ENCODE results near the gene CHRNB2.

Gene CHRNB2

DNA sequence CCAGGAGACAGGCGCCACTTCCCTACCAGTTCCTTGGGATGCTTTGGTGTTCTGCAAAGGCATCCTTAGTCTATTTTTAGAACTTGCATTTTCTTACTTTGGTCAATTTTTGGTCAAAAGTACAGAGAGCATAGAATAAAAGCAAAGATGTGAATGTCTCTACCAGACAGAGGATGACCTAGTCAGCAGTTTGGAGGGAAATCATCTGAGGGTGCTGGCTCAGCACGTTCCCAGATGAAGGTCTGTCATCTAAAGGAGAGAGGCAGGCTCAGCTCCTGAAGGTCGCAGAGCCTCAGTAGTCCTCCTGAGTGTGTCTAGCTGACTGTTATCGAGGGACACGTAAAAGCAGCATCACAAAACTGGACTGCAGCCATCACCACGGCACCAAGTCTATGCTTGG is 15.3 kb downstream of the CHRNB2 start:
- no peak for DNase-seq

DNA sequence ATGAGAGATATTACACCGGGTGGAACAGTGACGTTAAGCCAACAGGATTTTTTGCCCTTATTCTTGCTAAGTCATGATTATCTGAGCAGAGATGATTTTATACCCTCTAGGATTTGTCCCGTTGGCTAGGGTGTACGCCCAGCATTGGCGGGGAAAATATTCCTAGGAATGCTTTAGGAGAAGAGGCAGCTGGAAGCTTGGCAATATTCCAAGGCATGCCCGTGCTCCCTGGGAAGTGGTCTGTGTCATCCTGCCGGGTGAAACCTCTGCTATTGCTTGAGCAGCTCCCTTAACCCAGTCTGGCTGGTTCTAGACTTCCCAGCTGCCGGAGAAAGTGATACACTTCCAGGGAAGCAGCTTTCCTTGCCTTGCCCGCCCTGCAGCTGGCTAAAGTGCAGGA is 16.2 kb downstream of the CHRNB2 start:
- DNase-seq: no peak

DNA sequence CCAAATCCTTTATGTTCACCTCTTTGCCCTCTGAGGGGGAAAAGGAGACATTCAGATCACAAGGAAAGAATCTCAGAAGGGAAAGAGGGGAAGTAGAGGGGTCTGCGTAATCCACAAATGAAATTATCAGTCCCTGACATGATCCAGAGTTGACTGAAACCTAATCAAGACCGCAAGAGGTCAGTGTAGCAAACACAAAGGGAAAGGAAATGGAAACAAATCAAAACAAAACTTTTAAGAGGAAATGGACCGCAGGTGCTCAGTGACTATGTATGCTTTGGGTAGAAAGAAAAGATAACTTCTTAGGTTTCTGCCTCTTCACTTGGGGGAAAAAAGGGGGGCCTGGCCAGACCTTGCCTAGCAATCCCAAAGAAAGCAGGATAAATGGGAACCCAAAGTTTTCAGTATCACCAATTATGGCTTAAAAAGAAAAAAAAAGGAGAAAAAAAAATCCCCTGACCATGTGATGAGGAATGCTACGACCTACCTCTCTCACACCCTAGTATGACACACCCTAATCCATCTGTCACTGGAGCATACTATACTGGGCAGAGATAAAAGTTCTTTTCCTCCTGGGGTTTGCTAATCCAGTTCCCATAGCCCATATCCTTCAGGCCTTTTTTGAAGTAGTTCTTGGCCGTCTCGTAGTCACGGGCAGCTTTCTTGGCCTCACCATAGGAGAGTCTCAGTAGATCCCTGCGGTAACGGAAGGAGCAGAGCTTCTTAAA is 16.9 kb downstream of the CHRNB2 start:
- DNase-seq: no peak

DNA sequence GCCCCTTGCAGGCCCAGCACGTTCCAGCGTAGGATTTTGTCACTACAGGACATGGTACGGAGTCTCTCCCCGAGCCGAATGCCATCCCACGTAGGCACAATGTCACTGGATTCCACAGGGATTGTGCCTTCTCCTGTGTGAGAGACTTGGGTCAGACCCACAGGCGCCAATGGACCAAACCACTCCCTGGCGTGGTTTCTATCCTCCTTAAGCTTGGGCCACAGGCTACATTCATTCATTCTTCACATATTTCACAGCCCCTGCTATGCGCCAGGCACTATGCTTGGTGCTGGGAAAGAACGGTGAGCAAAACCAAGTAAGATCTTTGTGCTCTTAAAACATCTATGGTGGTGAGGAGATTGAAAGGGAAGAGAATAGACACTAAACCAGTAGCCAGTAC is 18.7 kb downstream of the CHRNB2 start:
- DNase-seq: no peak

DNA sequence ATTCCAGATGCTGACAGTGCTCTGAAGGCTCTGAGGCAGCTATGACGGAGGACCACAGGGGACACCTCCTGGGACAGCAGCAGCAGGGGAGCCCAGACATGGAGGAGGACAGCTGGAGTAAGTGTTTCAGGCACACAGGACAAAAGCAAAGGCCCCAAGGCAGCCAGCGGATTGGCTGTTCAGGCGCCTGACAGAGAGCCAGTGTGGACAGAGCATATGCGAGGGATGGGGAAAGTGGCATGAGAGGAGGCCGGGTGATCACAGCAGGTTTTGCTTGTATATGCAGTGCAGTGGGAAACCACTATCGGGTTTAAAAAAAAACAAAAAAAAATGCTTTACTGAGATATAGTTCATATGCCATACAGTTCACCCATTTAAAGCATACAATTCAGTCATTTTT is 19.1 kb downstream of the CHRNB2 start:
- DNase-seq: no peak

DNA sequence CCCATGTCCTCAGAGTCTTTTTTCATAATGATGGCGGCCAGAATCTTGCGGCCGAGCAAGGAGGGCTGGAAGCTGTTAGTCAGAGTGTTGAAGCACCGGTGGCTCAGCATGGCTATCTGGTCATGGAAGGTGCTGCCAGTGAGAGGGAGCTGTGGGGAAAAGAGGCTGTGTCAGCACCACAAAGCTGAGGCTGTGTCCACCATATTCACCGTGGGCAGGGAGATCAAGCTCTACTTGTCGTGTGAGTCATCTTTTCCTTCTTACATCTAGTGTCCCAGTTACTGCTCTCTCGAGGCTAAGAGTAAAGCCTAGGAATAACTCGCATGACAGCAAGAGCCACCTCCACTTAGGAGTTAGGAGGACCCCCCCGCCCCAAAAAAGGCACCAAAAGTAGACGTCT is 22.2 kb downstream of the CHRNB2 start:
- no peak for DNase-seq

DNA sequence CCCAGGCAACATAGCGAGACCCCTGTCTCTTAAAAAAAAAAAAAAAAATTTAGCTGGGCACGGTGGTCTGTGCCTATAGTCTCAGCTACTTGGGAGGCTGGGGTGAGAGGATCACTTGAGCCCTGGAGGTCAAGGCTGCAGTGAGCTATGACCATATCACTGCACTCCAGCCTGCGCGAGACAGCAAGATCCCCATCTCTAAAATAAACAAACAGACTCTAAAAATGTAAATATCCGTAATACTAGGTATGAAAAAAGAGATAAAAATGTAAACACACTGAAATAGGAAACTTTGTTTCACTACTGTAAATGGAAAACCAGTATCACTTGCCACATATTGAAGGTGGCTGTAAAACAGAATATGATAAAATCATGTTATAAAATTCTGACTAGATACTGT is 23.2 kb downstream of the CHRNB2 start:
- DNase-seq: no peak

DNA sequence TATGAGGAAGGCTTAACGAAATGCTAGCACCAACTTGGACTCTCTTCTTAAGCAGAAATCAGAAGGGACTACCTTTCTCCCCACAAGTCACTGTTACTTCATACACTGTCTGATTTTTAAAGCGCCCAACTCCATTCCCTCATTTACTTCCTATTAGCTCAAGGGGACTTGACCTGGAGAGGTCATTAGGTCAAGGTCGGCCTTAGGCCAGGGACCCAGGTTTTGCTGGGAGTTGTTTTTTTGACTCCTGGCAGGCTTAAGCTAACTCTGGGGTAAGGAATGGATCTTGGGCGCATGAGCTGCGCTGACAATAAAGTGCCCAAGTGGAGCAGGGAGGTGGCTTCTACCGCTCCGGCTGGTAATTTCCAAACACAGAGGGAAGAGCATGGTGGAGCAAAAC is 23.6 kb downstream of the CHRNB2 start:
- no peak for DNase-seq

DNA sequence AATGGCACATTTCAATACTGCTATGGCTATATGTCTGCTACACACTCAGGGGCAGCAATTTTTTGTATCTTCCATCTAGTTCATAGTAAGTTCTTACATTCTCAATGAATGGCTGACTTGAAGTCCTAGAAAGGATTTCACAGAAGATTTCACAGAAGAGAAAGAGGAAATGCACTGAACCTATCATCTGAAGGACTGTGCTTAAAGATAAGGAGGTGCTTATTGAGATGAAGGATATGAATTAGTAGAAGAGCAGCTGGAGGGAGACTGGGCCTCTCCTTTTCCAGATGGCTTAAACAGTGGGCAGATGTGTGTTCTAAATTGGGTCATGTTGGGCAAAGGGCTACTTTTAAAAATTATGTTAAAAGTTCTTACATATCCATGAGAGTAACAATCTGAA is 25.8 kb downstream of the CHRNB2 start:
- no peak for DNase-seq

DNA sequence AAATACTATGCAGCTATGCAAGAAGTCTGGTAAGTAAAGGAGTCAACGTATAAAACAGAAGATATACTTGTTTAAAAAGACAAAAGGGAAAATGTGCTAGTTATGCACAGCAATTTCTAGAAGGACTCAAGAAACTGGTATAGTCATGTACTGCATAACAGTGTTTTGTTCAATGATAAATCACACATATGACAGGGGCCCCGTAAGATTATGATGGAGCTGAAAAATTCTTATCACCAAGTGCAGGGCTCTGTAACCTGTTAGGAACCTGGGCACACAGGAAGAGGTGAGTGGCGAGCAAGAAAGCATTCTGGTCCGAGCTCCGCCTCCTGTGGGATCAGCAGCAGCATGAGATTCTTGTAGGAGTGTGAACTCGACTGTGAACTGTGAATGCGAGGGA is 27.2 kb downstream of the CHRNB2 start:
- DNase-seq: no peak

DNA sequence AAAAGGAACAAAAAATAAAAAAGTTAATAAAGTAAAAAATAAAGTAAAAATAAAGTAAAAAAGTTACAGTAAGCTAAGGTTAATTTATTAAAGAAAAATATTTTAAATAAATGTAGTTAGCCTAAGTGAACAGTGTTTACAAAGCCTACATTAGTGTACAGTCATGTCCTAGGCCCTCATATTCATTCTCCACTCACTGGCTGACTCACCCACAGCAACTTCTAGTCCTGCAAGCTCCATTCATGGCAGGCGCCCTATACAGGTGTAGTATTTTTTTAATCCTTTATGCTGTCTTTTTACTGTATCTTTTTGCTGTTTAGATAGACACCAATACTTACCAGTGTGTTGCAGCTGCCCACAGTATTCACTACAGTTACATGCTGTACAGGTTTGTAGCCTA is 28.0 kb downstream of the CHRNB2 start:
- no peak for DNase-seq

DNA sequence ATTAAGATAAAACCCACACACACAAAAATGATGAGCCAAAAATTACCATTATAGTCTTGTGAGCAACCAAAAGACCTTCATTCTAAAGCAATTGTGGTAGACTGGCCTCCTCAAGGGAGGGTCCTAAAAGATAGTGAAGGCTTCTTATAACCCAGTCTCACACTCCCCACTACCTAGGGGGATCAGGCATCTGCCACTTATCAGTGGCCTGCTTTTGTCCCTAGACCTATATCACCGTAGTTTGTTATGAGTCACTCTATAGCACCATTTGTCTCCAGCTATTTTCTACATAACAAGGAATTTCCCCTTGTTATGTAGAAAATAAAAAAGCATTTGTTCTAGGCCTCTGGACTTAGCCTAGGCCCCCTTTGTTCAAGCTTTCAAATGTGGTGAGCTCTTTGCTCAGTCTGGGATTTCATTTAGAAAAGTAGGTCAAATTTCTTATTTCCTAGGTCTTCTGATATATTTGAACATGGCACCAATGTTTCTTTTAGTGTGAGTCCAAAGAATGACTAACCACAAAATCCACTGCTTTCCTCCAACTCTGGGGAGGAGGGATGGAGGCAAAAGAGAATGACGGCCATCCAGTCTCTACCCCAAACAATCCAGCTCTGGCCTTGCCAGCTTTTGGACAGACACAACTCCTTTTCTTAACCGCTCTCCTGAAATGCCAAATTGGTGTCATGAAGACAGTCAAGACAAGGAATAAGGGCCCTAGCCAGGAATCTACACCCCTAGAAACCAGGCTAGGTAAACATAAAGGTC is 31.5 kb downstream of the CHRNB2 start:
- no peak for DNase-seq

DNA sequence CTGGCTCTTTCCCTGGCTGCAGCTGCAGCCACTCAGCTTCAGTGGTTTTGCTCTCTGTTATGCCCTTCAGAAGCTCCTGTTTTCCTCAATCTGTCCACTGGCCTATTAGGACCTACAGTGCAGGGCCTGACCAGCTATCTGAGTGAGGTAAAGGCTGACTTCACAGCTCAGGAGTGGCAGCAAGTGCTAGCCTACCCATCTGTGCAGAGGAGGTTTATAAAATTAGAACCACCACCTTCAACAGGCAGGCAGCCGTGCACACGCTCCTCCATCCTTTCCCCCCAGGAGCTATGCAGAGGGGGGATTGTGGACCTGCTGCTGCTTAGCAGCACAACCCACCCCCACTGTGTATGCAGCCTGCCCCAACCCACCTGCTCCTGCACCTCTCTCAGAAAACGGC is 32.1 kb downstream of the CHRNB2 start:
- DNase-seq: no peak

DNA sequence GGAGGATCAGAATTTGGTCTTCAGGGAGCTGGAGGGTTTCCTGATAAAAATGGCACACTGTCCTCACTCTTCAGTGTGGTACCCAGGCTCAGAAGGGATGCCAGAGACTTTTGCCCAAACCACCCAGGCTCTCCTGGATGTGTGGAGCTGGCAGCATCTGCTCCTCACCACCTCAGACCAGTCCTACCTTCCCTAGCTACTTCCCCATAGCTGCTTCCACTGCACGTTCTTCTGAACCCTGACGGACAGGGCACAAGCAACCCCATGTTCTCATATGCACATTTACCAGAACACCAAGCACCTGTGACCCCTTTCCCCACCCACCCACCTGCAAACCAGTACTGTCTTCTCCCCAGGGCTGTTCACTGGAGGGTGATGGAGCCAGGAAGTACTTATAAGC is 35.7 kb downstream of the CHRNB2 start:
- no peak for DNase-seq

DNA sequence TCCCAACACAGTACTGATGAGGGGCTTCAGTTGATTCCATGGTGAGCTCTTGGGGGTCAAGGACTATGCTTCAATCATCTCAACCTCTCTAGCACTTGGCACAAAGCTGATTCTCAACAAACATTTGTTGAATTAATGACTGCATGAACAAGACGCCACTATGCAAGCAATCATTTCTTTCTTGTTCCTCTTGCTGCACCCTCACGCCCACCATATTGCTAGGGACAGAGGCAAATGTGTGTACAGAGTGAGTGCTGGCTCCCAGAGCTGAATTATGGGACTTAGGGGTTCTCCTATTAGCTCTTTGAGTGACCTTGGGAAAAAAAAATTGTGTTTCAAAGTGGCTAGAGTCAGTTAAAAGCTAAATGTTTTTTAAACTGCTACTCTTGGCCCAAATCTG is 38.0 kb downstream of the CHRNB2 start:
- no peak for DNase-seq

DNA sequence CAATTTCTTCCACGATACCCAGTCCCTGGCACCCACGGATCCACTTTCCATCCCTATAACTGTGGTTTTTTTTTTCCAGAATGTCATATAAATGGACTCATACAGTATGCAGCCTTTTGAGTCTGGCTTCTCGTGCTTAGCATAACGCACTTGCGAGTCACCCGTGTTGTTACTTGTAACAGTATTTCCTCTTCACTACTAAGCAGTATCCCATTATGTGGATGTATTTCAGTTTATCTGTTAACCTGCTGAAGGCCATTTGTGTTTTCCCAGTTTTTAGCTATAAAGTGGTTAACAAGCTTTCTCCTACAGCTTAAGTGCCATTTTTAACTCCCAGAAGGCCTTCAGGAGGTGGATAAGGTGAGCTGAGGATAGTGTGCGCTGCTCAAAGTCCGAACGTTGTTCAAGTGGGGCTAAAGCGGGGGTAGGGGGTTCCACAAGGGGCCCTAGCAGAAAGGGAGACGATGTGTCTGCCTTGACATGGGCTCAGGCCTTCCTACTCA is 39.6 kb downstream of the CHRNB2 start:
- no peak for DNase-seq

DNA sequence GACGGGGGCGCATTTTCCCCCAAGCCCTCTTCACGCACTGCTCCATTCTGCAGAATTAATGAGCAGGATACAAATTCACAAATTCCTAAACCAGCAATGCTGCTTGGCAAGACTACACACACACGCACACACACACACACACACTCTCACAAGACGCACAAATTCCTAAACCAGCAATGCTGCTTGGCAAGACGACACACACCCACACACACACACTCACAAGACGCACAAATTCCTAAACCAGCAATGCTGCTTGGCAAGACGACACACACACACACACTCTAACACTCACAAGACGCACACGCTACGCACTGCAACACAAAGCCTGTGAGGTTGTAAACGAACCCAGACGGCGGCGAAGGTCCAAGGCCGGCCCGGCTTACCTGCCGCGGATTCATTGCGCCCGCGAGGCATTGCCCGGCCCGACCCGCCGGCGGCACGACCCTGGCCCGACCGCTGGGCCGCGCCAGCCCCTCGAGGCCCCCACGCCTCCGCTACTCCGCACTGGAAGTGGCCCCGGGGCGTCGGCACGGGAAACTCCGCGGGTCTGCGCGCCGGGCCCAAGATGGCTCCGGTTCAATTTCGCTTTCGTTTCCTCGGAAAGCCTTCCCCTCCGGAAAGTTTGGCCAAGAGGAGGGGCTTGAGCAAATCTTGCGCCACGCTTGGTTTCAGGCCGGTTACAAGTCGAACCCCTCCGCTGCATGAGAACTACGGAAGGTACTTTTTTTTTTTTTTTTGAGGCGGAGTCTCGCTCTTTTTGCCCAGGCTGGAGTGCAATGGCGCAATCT is 40.2 kb downstream of the CHRNB2 start, which contains the start of gene ADAR:
Gene ADAR (minus strand): TSS at position 578 of the 788 bp plus-strand sequence. CDS start 180 bp downstream, at position 398.
- peak; percentile 95 for DNase-seq

DNA sequence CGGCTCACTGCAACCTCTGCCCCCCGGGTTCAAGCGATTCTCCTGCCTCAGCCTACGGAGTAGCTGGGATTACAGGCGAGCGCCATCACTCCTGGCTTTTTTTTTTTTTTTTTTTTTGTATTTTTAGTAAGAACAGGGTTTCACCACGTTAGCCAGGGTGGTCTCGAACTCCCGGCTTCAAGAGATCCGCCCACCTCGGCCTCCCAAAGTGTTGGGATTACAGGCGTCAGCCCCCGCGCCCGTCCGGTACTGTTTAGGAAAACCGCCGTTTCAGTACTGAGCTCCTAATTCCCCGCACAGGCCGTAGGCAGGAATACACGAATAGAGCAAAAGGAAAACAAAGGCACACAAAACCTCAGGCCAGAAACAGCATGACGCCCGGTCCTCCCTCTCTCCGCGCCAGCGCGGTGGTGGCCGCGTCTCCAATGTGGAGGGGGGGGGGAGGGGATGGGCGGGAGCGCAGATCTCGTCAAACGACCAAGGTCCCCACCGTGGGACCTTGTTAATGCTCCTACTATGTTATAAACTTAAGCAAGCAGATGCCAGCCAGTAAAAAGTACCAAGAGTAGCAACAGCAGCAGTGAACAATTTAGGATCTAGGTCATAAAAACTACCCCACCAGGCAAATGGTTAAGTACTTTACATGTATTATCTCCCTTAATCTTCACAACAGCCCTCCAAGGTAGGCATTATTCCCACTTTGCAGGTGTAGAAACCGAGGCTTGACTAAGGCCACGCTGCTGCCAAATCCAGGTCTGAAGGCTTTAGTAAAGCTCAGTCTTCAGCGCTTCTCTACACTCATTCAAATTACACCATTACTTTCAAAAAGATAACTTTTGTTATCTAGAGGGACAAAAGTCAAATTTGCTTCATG is 41.1 kb downstream of the CHRNB2 start:
- no peak for DNase-seq

DNA sequence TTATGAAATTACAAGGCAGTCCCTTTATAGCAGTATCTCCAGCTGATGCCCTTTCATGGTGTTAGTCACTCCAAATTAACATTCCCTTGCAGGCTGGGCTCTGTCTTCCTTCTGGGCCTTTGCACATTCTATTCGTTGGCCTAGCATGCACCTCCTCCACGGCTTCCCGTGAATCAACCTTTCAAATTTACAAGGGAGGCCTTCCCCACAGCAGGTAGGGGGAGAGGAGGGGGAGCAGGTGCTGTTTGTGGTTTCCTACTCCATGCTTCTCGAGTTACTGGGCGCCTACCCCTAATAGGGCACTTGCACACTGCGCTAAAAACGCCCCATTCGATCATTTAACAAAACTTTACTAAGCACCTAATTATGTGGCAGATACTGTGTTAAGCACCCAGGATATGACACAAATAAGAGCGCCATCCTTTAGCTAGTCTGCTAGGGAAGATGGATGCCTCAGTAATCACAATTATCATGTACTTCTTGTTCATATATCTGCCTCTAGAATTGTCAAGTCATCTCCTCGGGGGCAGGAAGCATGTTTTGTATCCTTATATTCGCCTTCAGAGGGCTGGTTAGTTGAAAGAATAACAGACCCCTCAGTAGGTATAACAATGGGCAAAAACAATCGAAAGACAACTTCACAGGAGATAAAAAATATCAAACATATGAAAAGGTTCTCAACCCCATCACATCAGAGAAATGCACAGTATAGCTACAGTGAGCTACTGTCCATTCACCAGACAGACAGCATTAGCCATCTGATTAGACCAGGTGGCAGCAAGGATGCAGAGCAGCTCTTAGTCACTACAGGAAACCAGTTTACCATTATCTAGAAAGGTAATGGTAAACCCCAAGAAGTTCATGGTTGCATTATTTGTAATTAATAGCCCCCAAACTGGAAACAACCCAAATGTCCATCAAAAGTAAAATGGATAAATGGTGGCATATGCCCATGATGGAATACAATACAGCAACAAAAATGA is 42.1 kb downstream of the CHRNB2 start:
- no peak for DNase-seq

DNA sequence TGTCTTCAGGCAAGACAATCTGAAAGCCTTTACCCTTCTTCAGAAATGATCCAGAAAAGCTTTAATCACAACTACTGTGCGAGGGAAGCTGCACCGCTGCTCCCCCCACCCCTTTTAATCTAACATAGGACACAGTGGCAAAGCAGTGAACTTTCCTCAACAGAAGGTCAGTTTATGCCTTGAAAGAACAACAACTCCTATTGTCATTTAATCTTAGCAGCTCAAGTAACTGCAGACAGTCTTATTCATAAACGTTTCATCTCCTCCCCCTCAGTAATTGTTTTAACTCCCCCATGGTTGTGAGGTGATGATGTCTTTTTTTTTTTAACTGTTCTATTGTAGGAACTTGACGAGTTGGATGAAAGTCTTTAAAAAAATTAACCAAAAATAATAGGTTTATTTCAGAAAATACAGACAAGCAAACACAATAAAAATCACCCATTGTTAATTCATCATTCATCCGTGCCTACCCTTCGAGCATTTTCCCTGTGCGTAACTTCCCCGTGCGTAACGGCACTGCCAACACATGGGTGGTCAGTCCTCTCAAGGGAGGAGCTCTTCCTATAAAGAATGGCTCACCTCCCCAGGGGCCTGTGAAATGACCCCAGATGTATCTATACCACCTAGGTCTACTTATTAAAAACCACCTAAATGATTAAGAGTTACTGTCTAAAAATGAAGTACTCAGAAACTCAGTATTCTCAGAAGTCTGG is 43.7 kb downstream of the CHRNB2 start:
- DNase-seq: no peak

DNA sequence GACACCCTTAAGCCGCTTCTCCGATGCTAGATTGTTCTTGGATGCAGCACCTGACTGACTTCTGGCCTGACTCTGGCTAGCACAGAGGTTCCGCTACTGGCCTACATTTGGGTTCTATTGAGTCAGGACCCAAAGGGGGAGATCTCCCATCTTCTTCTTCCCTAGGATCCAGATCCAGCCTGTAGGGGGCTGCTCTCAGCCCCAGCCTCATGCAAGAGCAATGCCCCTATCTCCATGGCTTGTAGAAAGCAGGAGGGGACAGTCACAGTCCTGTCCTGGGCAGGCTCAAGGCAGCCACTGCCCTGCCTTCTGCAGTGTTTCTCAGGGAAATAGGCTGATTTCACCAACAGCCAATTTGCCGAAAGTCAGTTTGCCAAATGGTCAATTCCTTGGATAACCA is 46.7 kb downstream of the CHRNB2 start:
- DNase-seq: no peak
